Fibroblast of lung (primary cell): ENCODE data around the gene CACNB2.

Source experiments
- CTCF ChIP-seq, 2 donors: IDR thresholded peaks in 1 of 2; conservative IDR thresholded peaks in 1 of 2; 1 replicate in 1 of 2; 2 replicates in 1 of 2; pipeline ENCODE4 v1.5.1; 2011 to 2012; ENCODE audit warnings: low read length in 2 of 2, control low read depth in 1 of 2, inconsistent platforms in 1 of 2, low read depth in 1 of 2, mild to moderate bottlenecking in 1 of 2
- EZH2 ChIP-seq: IDR thresholded peaks from 2 replicates; pipeline ENCODE4 v1.5.1; 2012; ENCODE audit warnings: low read length, control low read depth, mild to moderate bottlenecking; ENCODE audit errors: missing control alignments

DNA sequence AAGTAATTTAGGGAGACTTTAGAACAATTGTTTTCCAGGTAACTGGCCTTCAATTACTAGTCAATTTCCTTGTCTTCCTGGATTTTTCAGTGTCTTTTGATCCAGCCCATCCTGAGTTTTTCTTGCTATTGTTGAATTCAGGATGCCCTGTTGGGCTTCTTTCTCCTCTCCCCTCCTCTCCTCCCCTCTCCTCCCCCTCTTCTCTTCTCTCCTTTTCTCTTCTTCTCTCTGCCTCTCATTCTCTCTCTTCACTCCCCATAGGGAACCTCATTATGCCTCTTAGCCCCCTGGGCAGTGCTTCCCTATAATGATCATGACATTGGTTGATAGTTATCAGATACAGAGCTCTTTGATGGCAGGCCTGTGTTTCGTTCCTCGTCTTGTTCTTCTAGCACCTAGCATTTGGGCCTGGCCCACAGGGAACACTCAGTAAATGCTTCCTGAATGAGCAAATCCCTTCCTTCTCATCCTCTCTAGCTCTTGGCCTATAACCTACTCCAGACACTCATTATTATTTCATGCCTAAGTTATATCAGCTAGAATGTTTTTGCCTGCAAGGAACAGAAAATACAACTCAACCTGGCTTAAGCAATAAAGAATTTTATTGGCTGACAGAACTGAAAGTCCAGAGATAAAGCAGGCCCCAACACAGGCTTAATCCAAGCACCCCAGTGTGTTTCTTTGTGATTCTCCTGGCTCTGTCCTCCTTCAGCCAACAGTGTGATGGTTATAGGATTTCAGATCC lies 56.8 kb downstream of the CACNB2 start:
- TF ChIP-seq CTCF (conservative IDR thresholded peaks at IDR 0.05 in 1 of 2, IDR thresholded peaks at IDR 0.05 in 1 of 2; ENCODE audit: low read depth in 1 of 2, low read length in 2 of 2) (no peak), EZH2 (no peak)
